HepG2 (cell line): ENCODE data around the gene DNAJC13.

Experiments used
- DPF2 ChIP-seq: sonication (generic); formaldehyde crosslinking; IDR thresholded peaks from 2 replicates; pipeline ENCODE4 v1.4.0; 2020; ENCODE audit warnings: mild to moderate bottlenecking, low read depth, missing genetic modification reagents, borderline replicate concordance
- IKZF4 ChIP-seq: sonication (generic); formaldehyde crosslinking; IDR thresholded peaks from 2 replicates; pipeline ENCODE4 v1.5.1; 2020; ENCODE audit warnings: borderline replicate concordance, mild to moderate bottlenecking, low read depth, missing genetic modification reagents; ENCODE audit errors: not compliant biosample characterization
- ZBTB43 ChIP-seq: sonication (generic); formaldehyde crosslinking; conservative IDR thresholded peaks from 2 replicates; pipeline ENCODE4 v1.4.0; 2020; ENCODE audit warnings: missing genetic modification reagents

- TF ChIP-seq DPF2: no peak
- TF ChIP-seq IKZF4 (CRISPR knock-in tag): no peak
- TF ChIP-seq ZBTB43: no peak
Observed at GRCh38 chr3:132509506-132509905, 92.2 kb downstream of the DNAJC13 start.
